Right lobe of liver (tissue), 4 donors: ENCODE results near the gene DCHS2.

ENCODE experiments used
- POLR2A ChIP-seq: fragments of 450-650 bp; IDR thresholded peaks from one replicate; pipeline ENCODE4 v1.6.1; 2017; ENCODE audit warnings: antibody characterized with exemption, mild to moderate bottlenecking
- TF ChIP-seq, protein P1 (sequence below), 4 donors: fragments of 200-600 bp in 3 of 4; fragments of 450-650 bp in 1 of 4; IDR thresholded peaks; one replicate each; pipeline versions ENCODE4 v1.5.1 to v1.8.0; 2016 to 2022; ENCODE audit warnings: antibody characterized with exemption in 4 of 4, mild to moderate bottlenecking in 2 of 4
- donor health status: DM: no; HTN: no; CAD: no.
- donor health status: DM: no; HTN: no; CAD: no.
- donor health status: DM: no; HTN: yes; CAD: no.

DNA sequence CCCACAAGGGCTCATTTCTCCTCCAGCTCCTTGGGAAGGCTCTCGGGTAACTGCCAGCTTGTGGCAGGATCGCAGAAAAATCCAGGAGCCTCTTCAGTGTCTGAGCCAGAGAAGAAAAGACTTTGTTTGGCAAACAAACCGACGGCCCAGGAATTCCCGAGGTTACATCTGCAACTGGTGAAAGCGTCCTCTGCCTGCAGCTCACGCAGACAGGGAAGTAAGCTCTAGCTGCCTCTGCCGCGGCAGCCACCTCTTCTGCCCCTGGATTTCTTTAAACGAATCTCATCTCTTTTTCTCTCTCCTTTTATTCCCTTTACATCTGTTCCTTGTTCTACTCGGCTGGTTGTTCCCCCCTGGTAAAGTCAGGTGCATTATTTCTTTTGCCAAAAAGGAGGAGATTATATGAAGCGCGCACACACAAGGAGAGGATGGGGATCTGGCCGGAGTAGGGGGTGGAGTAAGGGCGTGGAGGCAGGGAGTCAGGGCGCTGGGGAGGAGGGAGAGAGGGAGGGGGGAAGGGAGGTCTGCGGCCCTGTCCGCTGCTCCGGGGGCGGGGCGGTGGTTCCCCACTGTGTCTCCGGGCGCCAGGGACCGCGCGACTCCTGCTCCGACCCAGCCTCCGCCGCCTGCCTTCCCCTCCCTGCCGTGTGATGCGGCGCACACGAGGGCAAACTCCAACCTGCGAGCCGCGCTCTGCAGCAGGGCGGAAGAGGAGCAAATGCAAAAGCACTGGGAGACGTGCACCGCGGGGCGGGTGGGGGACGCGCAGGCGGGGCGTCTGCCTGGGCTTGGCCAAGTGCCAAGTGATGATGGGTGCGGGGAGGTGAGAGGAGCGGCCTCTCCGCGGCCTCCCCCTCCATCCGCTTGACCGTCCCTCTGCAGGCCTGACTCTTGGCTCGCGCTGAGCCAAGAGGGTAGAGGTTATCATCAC is at the start of gene DCHS2:
- TF ChIP-seq, protein P1, sequence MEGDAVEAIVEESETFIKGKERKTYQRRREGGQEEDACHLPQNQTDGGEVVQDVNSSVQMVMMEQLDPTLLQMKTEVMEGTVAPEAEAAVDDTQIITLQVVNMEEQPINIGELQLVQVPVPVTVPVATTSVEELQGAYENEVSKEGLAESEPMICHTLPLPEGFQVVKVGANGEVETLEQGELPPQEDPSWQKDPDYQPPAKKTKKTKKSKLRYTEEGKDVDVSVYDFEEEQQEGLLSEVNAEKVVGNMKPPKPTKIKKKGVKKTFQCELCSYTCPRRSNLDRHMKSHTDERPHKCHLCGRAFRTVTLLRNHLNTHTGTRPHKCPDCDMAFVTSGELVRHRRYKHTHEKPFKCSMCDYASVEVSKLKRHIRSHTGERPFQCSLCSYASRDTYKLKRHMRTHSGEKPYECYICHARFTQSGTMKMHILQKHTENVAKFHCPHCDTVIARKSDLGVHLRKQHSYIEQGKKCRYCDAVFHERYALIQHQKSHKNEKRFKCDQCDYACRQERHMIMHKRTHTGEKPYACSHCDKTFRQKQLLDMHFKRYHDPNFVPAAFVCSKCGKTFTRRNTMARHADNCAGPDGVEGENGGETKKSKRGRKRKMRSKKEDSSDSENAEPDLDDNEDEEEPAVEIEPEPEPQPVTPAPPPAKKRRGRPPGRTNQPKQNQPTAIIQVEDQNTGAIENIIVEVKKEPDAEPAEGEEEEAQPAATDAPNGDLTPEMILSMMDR (IDR thresholded peaks at IDR 0.05): no peak
- TF ChIP-seq POLR2A: no peak
